ENCODE results near the gene SMARCAL1. TPM values are rescaled to one million over a fixed set of nuclear protein-coding genes. Genes with fewer than 3 reads are reported as not detected.

Gene SMARCAL1
- total and polyA plus RNA-seq, 2 of the 13 experiments (the other 11 are each of a cell fraction or from before 2014, with no cell fraction given), result 12.7 to 21.3 TPM

GRCh38 chr2:216371721-216372702 is 40.3 kb upstream of the SMARCAL1 start, which contains the start of gene MARCHF4:
MARCHF4 (minus strand) TSS chr2:216372483; CDS start chr2:216370260, 2,223 bp downstream.
- no peak within 1 kb of the TSS for H2AFZ ChIP-seq (ENCODE audit: low read length)
- CTCF ChIA-PET (ENCODE audit: low intra/inter-chr PET ratio, low total read pairs), result no interaction called here
- no peaks in the 10 kb centered on the region for H3K36me3 ChIP-seq (replicated peaks in 1 of 2; ENCODE audit: control insufficient read depth in 1 of 2, insufficient read depth in 2 of 2, low read length in 2 of 2)
- no peak within 1 kb of the TSS for H3K27ac ChIP-seq (ENCODE audit: extremely low read length, insufficient read depth, low read length)
- ATAC-seq, result peak; percentile 83
- no peaks in the 10 kb centered on the region for H4K20me1 ChIP-seq (ENCODE audit: insufficient read depth, low read length)
- WGBS (ENCODE audit: low lambda C conversion rate), result 8% methylated on average over 56 of the region's 60 CpGs
- H3K27me3 ChIP-seq (ENCODE audit: control insufficient read depth in 1 of 2, insufficient read depth in 2 of 2, low read length in 2 of 2), result peaks cover 8 to 41% of the 10 kb centered on the region in 2 experiments; a peak in 4 of 5 replicates
- no peak within 1 kb of the TSS for H3K4me2 ChIP-seq (ENCODE audit: low read depth, low read length)
- H3K4me1 ChIP-seq (ENCODE audit: insufficient read depth, low read length), result no peaks in the 10 kb centered on the region
- peak; percentile 12 for DNase-seq (ENCODE audit: low spot score)
- intact Hi-C loops (cut with micrococcal nuclease; ENCODE audit: unreplicated experiment), result no loop called here
- H3K79me2 ChIP-seq (ENCODE audit: insufficient read depth, low read length), result no peaks in the 10 kb centered on the region
- no peak within 1 kb of the TSS for H3K9ac ChIP-seq (ENCODE audit: insufficient read depth, low read depth, low read length)
- no peak within 1 kb of the TSS for H3K4me3 ChIP-seq (replicated peaks in 1 of 3; ENCODE audit: insufficient read depth in 1 of 3, low read depth in 2 of 3, low read length in 3 of 3)
- POLR2A ChIA-PET, result no interaction called here
- in situ Hi-C loops (cut with HindIII; ENCODE audit: extremely low pct_ligation_motif_present, low pct_unique_long_range_greater_than_20kb), result no loop called here
- no TSS peak for BruUV-seq (replicated peaks)
- no peak for FAIRE-seq
- H3K9me3 ChIP-seq (ENCODE audit: low read length), result no peaks in the 10 kb centered on the region
- peak; percentile 96; the same call in 1 of the 2 replicates for TF ChIP-seq GPN1 (CRISPR knock-in tag; IDR thresholded peaks at IDR 0.05; ENCODE audit: borderline replicate concordance)
- TF ChIP-seq SMAD1 (CRISPR knock-in tag; IDR thresholded peaks at IDR 0.05; ENCODE audit: borderline replicate concordance, low read depth), result no peak
- TF ChIP-seq, protein P1, sequence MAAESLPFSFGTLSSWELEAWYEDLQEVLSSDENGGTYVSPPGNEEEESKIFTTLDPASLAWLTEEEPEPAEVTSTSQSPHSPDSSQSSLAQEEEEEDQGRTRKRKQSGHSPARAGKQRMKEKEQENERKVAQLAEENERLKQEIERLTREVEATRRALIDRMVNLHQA (CRISPR knock-in tag; IDR thresholded peaks at IDR 0.05), result no peak
- TF ChIP-seq ZNF33A (CRISPR knock-in tag; IDR thresholded peaks at IDR 0.05; ENCODE audit: borderline replicate concordance), result no peak; the same call in 1 of the 2 replicates
- TF ChIP-seq NFE2 (CRISPR knock-in tag; IDR thresholded peaks at IDR 0.05), result no peak
- peak; percentile 89 for TF ChIP-seq ZNF296 (CRISPR knock-in tag; conservative IDR thresholded peaks at IDR 0.05)
- TF ChIP-seq ZNF354B (CRISPR knock-in tag; IDR thresholded peaks at IDR 0.05), result peak; percentile 55; the same call in 1 of the 2 replicates
- TF ChIP-seq ZNF709 (CRISPR knock-in tag; IDR thresholded peaks at IDR 0.05), result peak; percentile 83
- TF ChIP-seq ZNF260 (CRISPR knock-in tag; IDR thresholded peaks at IDR 0.05; ENCODE audit: borderline replicate concordance, low read depth), result no peak
- 0 out of 2 replicates have a peak, but pooled peaks have one; percentile 49 for TF ChIP-seq POGZ (CRISPR knock-in tag; IDR thresholded peaks at IDR 0.05)
- peak; percentile 85 for TF ChIP-seq ZNF12 (CRISPR knock-in tag; IDR thresholded peaks at IDR 0.05)
- TF ChIP-seq CHCHD3 (CRISPR knock-in tag; IDR thresholded peaks at IDR 0.05), result peak; percentile 97
- TF ChIP-seq ZMYM4 (CRISPR knock-in tag; IDR thresholded peaks at IDR 0.05), result peak; percentile 76
- TF ChIP-seq, protein P2, sequence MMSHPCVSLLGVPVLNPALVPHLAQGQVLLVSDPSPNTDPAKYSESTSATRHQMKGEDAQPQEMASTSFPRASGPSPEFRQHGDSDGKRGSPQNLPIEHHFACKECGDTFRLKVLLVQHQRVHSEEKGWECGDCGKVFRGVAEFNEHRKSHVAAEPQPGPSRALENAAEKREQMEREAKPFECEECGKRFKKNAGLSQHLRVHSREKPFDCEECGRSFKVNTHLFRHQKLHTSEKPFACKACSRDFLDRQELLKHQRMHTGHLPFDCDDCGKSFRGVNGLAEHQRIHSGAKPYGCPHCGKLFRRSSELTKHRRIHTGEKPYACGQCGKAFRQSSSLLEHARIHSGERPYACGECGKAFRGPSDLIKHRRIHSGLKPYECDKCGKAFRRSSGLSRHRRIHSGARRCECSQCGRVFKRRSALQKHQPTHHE (CRISPR knock-in tag; IDR thresholded peaks at IDR 0.05; ENCODE audit: borderline replicate concordance), result 0 out of 2 replicates have a peak, but pooled peaks have one; percentile 46
- TF ChIP-seq SATB2 (CRISPR knock-in tag; IDR thresholded peaks at IDR 0.05), result peak; percentile 81; the same call in 1 of the 2 replicates
- no peak for TF ChIP-seq ADNP (CRISPR knock-in tag; IDR thresholded peaks at IDR 0.05)
- TF ChIP-seq JUNB (CRISPR knock-in tag; IDR thresholded peaks at IDR 0.05; ENCODE audit: borderline replicate concordance), result peak; percentile 79; the same call in 1 of the 2 replicates
- TF ChIP-seq GTF3A (CRISPR knock-in tag; conservative IDR thresholded peaks at IDR 0.05), result no peak
- no peak for TF ChIP-seq TCF7L2 (IDR thresholded peaks at IDR 0.05; ENCODE audit: low read depth, low read length)
- no peak for TF ChIP-seq CC2D1A (CRISPR knock-in tag; IDR thresholded peaks at IDR 0.05)
- peak; percentile 93; the same call in 1 of the 2 replicates for TF ChIP-seq FOXK1 (CRISPR knock-in tag; IDR thresholded peaks at IDR 0.05; ENCODE audit: borderline replicate concordance, low read depth)
- peak; percentile 61; the same call in 1 of the 2 replicates for TF ChIP-seq SIN3A (IDR thresholded peaks at IDR 0.05; ENCODE audit: borderline replicate concordance, low read depth, low read length)
- TF ChIP-seq STAG1 (CRISPR knock-in tag; IDR thresholded peaks at IDR 0.05), result no peak
- TF ChIP-seq ZNF790 (CRISPR knock-in tag; IDR thresholded peaks at IDR 0.05; ENCODE audit: borderline replicate concordance), result peak; percentile 86; the same call in 1 of the 2 replicates
